Effector memory CD4-positive, alpha-beta T cell (primary cell): ENCODE results near the gene ANXA8.

Experiments used
- DNase-seq, 3 donors: peaks; one replicate each; pipeline ENCODE4 v3.0.0-alpha.2; 2020
- H3K27ac ChIP-seq: 2 replicates; pipeline ENCODE4 v1.7.0; 2013; ENCODE audit warnings: mild to moderate bottlenecking, low read length, moderate library complexity; ENCODE audit not compliant: insufficient read depth, poor library complexity, severe bottlenecking
- H3K27me3 ChIP-seq: replicated peaks from 2 replicates; pipeline ENCODE4 v1.7.0; 2013; ENCODE audit warnings: mild to moderate bottlenecking, low read length; ENCODE audit not compliant: insufficient read depth, control insufficient read depth, poor library complexity, severe bottlenecking
- H3K36me3 ChIP-seq: 2 replicates; pipeline ENCODE4 v1.7.0; 2013; ENCODE audit warnings: mild to moderate bottlenecking, low read length, moderate library complexity; ENCODE audit not compliant: control insufficient read depth, insufficient read depth
- H3K4me1 ChIP-seq: 2 replicates; pipeline ENCODE4 v1.7.0; 2013; ENCODE audit warnings: low read length, mild to moderate bottlenecking; ENCODE audit not compliant: control insufficient read depth, insufficient read depth, poor library complexity, severe bottlenecking
- H3K4me3 ChIP-seq: 2 replicates; pipeline ENCODE4 v1.7.0; 2013; ENCODE audit warnings: low read length, low read depth, mild to moderate bottlenecking; ENCODE audit not compliant: insufficient read depth, poor library complexity, severe bottlenecking
- H3K9me3 ChIP-seq: 2 replicates; pipeline ENCODE4 v1.7.0; 2013; ENCODE audit warnings: mild to moderate bottlenecking, low read length, moderate library complexity; ENCODE audit not compliant: control insufficient read depth

The ANXA8 gene

DNA sequence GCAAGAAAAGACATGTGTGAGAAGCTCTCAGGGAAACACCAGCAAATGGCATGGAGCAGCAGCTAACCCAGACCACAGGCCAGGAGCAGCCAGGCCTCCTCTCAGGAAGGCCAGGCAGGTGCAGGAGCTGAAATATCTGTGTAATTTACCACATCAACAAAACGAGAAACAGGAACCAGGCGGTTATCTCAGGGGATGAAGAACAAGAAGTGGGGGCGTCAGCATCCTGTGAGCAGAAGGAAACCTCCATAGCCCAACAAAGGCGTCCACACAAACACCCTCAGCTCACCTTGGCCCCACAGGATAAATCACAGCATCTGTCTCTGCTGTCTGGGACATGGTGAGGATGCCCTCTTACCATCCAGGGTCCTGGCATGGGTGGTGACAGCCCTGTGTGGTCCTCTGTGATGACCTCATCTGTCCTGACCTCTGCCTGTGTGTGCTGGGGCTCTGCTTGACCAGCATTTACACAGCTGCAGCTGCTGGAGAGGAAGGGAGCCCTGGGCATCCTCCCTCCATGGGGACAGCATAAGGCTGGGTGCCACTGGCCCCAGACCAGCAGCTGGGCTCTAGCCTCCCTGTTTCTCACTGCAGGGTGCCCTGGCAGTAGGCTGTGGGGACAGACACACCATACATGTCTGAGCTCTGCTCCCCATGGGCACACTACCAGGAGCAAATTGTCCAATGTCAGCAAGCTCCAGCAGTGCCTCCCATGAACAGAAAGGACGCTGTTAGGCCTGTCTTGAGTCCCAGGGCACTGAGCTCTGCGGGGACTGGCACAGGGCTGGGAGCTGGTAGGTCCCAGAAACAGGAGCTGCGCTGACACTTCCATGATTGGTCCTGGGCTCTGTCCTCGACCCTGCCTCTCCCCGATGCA lies 34.6 kb downstream of the ANXA8 start:
- H3K9me3 ChIP-seq, result no peaks in the 10 kb centered on the region
- no peaks in the 10 kb centered on the region for H3K36me3 ChIP-seq
- DNase-seq, result no peak
- H3K4me1 ChIP-seq, result no peaks in the 10 kb centered on the region
- H3K27me3 ChIP-seq, result no peaks in the 10 kb centered on the region
- no peak overlapping the region for H3K27ac ChIP-seq
- H3K4me3 ChIP-seq, result no peak overlapping the region

DNA sequence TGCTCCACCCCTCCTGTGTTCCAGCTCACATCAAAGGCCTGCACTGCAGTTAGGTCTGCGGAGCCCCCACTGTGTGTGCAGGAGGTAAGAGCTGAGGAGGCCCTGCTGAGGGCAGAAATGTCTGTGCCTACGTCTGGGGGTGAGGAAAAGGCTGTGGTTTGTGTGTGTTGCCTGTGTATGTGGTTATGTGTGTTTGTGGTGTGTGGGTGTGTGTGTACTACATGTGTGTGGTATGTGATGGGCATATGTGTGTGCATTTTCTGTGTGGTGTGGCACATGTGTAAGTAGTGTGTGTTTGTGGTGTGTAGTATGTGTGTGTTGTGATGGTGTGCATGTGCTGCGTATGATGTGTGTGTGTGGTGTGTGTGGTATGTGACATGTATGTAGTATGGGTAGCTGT lies 36.2 kb downstream of the ANXA8 start:
- Histone ChIP-seq H3K4me3 (no peak overlapping the region), H3K27ac (no peak overlapping the region), H3K36me3 (no peaks in the 10 kb centered on the region), H3K9me3 (no peaks in the 10 kb centered on the region), H3K27me3 (peaks cover 4% of the 10 kb centered on the region), H3K4me1 (no peaks in the 10 kb centered on the region)
- no peak for DNase-seq

DNA sequence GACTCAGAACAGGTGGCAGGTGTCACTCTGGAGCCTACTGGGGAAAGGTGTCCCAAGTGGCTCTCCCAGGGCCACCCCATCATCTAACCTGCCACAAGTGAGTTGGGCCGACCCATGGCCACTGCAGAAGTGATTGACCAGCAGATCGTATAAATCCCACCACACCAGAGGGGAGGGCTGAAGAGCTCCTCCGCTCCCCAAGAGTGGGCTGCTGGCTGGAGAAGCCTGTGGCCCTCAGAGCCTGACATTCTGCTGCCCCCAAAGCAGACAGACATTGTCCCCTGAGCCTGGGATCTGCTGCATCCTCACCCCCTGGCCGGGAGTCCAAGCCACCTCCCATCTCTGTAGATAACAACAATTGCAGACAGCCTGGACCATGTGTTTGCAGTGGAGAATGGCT lies 36.7 kb downstream of the ANXA8 start:
- Histone ChIP-seq H3K4me3 (no peak overlapping the region), H3K27me3 (peaks cover 7% of the 10 kb centered on the region), H3K27ac (no peak overlapping the region), H3K36me3 (no peaks in the 10 kb centered on the region), H3K9me3 (no peaks in the 10 kb centered on the region), H3K4me1 (no peaks in the 10 kb centered on the region)
- DNase-seq, result no peak

DNA sequence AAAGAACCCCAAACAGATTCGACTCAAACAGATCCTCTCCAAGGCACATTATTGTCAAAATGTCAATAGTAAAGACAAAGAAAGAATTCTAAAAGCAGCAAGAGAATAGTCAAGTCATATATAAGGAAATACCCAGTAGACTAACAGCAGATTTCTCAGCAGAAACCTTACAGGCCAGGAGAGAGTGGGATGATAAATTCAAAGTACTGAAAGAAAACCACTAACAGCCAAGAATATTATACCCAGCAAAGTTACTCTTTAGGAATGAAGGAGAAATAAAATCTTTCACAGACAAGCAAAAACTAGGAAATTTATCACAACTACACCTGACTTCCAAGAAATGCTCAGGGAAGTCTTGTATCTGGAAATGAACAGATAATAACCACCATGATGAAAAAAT lies 38.2 kb downstream of the ANXA8 start:
- Histone ChIP-seq H3K27me3 (peaks cover 7% of the 10 kb centered on the region), H3K36me3 (no peaks in the 10 kb centered on the region), H3K4me1 (no peaks in the 10 kb centered on the region), H3K4me3 (no peak overlapping the region), H3K9me3 (no peaks in the 10 kb centered on the region), H3K27ac (no peak overlapping the region)
- DNase-seq, result no peak

DNA sequence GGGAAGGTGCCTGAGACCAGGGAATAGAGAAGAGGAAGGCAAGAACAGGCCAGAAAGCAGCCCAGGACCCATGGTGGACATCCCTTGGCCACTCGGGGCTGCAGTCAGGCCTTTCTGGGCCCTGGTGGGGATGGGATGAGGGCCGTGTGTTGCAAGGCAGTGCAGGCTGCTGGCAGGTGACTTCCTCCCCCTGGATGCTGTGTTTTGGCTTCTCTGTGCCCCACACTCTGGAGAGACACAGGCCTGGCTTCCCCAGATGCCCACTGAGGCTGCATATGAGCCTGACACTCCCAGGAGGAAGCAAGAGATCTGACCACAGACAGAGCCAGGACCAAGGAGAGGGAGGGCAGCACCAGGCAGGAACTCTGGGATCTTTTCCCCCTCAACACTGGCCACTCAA lies 39.9 kb downstream of the ANXA8 start:
- H3K27me3 ChIP-seq, result peaks cover 7% of the 10 kb centered on the region
- H3K36me3 ChIP-seq, result no peaks in the 10 kb centered on the region
- no peak for DNase-seq
- no peaks in the 10 kb centered on the region for H3K4me1 ChIP-seq
- H3K9me3 ChIP-seq, result no peaks in the 10 kb centered on the region
- H3K4me3 ChIP-seq, result no peak overlapping the region
- H3K27ac ChIP-seq, result no peak overlapping the region

DNA sequence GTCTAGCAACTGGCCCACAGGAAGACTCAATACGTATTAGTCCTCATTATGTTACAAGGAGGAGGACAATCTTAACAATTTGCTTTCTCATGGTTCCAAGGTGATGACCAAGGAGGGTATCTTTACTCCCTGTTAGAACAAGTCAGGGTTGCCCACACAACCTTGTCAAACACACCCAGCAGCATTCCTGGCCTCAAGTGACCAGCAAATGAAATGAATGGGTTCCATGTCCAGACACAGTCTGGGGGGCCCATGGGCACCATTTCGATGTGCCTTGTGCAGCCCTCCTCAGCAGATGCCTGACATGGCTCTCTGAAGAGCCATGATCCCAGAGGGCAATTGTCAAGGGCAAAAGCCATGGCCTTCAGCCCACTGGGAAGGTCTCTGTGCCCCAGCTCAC lies 40.8 kb downstream of the ANXA8 start:
- no peaks in the 10 kb centered on the region for H3K36me3 ChIP-seq
- H3K4me1 ChIP-seq, result no peaks in the 10 kb centered on the region
- no peak overlapping the region for H3K4me3 ChIP-seq
- H3K27me3 ChIP-seq, result peaks cover 7% of the 10 kb centered on the region
- DNase-seq, result no peak
- H3K27ac ChIP-seq, result no peak overlapping the region
- no peaks in the 10 kb centered on the region for H3K9me3 ChIP-seq

DNA sequence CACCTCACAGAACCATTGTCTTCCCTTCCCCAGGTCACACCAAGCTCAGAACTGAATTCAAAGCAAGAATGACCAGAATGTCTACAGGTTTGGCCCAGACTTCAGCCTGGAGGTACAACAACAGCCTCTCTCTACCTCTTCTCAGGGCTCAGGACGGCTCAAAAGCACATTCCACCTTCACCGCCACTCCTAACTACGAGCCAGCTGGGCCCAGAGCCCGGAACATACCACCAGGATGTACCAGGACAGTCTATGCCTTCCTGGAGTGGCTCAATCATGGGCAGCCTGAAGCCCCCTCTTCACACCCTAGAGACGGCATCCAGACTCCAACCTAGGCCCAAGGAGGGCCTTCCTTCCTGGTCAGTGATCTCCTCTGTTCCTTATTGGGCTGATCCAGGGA lies 41.6 kb downstream of the ANXA8 start:
- Histone ChIP-seq H3K27ac (no peak overlapping the region), H3K9me3 (no peaks in the 10 kb centered on the region), H3K4me3 (no peak overlapping the region), H3K36me3 (no peaks in the 10 kb centered on the region), H3K4me1 (no peaks in the 10 kb centered on the region), H3K27me3 (peaks cover 7% of the 10 kb centered on the region)
- no peak for DNase-seq

DNA sequence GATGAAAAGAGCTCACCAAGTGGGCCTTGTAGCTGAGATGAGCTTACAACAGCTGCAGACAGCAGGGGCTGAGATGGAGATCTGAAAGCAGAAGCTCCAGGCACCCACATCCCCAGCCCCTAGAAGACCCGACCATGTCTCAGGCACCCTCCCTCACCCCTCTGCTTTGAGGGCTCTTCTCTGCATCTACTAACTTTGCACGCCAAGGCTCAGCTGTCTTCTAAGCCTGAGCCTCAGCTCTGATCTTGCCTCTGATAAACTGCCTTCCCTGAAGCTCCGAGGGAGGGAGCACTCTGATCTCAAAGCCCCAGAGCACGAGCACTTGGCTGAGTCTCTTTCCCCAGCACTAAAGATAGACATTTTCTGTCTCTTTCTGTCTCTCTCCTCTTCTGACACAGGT lies 42.0 kb downstream of the ANXA8 start:
- Histone ChIP-seq H3K4me1 (no peaks in the 10 kb centered on the region), H3K27me3 (peaks cover 7% of the 10 kb centered on the region), H3K9me3 (no peaks in the 10 kb centered on the region), H3K27ac (no peak overlapping the region), H3K36me3 (no peaks in the 10 kb centered on the region), H3K4me3 (no peak overlapping the region)
- no peak for DNase-seq

DNA sequence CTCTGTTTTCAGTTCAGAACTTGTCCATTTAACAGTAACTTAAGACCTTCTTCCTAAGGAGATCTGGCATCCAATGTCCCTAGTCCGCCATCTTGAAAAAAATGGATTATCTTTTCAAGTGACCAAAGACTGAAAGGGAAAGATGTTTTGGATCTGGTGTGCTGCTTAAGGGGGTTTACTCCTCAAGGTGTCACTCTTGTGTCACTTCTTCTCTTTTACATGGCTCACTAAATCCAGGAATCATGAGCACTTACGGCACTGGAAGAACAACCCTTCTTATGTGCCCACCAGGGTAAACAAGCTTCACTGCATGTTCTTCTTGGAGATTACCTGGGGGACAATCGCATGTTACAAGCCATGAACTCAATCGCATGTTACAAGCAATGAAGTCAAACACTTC lies 43.7 kb downstream of the ANXA8 start:
- H3K9me3 ChIP-seq, result no peaks in the 10 kb centered on the region
- no peaks in the 10 kb centered on the region for H3K36me3 ChIP-seq
- peaks cover 7% of the 10 kb centered on the region for H3K27me3 ChIP-seq
- no peak overlapping the region for H3K27ac ChIP-seq
- no peak for DNase-seq
- no peaks in the 10 kb centered on the region for H3K4me1 ChIP-seq
- H3K4me3 ChIP-seq, result no peak overlapping the region

DNA sequence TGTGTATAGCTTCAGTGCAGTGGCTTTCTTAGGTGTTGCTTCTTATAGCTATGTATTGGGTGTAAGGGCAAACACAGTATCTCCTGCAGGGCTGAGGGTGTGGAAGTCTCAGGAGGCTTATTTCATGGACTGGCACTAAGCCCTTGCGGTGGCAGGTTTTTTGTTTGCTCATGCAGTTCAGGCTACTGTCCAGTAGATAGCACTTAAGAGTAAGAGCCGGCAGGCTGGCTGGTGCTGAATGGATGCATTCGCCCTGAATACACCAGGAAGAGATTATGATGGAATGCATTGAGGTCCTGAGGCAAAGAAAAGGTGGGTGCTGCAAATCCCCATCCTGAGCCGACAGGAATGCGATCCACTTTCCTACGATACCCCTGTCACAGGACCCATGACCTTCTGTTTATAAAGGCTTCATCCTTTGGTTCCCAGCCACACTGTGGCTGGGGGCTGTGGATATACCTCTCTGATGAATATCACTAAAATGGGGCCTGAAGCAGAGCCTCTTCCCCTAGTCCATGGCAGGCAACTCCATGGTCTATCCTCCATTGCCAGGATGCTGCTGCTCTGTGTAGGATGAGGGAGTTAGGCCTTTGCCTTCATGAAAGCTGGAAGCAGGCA lies 44.9 kb downstream of the ANXA8 start:
- no peak overlapping the region for H3K4me3 ChIP-seq
- no peak overlapping the region for H3K27ac ChIP-seq
- DNase-seq, result no peak
- H3K9me3 ChIP-seq, result no peaks in the 10 kb centered on the region
- no peaks in the 10 kb centered on the region for H3K4me1 ChIP-seq
- H3K36me3 ChIP-seq, result no peaks in the 10 kb centered on the region
- peaks cover 7% of the 10 kb centered on the region for H3K27me3 ChIP-seq
